ENCODE results near the gene TMCO6.

The TMCO6 gene

GRCh38 chr5:140677947-140678346, 38.7 kb downstream of the TMCO6 start:
- no peaks in the 10 kb centered on the region for H3K27me3 ChIP-seq (ENCODE audit: control insufficient read depth, insufficient read depth, low read length)
- no peak overlapping the region for H3K4me3 ChIP-seq (ENCODE audit: low read length)
- no peak overlapping the region for H3K9ac ChIP-seq (ENCODE audit: low read length)
- H3K27ac ChIP-seq (ENCODE audit: low read length): no peak overlapping the region
- H3K9me3 ChIP-seq (ENCODE audit: control insufficient read depth, low read depth, low read length): no peaks in the 10 kb centered on the region
- H3K4me1 ChIP-seq (ENCODE audit: control insufficient read depth, low read depth, low read length): no peaks in the 10 kb centered on the region
- peaks cover 54% of the 10 kb centered on the region for H3K36me3 ChIP-seq (ENCODE audit: control insufficient read depth, low read depth, low read length)

GRCh38 chr5:140678993-140679392, 39.7 kb downstream of the TMCO6 start:
- H3K27me3 ChIP-seq (ENCODE audit: control insufficient read depth, insufficient read depth, low read length): no peaks in the 10 kb centered on the region
- no peak overlapping the region for H3K27ac ChIP-seq (ENCODE audit: low read length)
- H3K9me3 ChIP-seq (ENCODE audit: control insufficient read depth, low read depth, low read length): no peaks in the 10 kb centered on the region
- no peak overlapping the region for H3K9ac ChIP-seq (ENCODE audit: low read length)
- peaks cover 51% of the 10 kb centered on the region for H3K36me3 ChIP-seq (ENCODE audit: control insufficient read depth, low read depth, low read length)
- no peak overlapping the region for H3K4me3 ChIP-seq (ENCODE audit: low read length)
- no peaks in the 10 kb centered on the region for H3K4me1 ChIP-seq (ENCODE audit: control insufficient read depth, low read depth, low read length)

GRCh38 chr5:140690376-140690932, 51.2 kb downstream of the TMCO6 start:
- peak overlapping the region; percentile 73 for H3K9ac ChIP-seq (ENCODE audit: low read length)
- H3K4me3 ChIP-seq (ENCODE audit: low read length): peak overlapping the region; percentile 90
- no peaks in the 10 kb centered on the region for H3K4me1 ChIP-seq (ENCODE audit: control insufficient read depth, low read depth, low read length)
- no peak overlapping the region for H3K27ac ChIP-seq (ENCODE audit: low read length)
- H3K27me3 ChIP-seq (ENCODE audit: control insufficient read depth, insufficient read depth, low read length): no peaks in the 10 kb centered on the region
- H3K36me3 ChIP-seq (ENCODE audit: control insufficient read depth, low read depth, low read length): peaks cover 30% of the 10 kb centered on the region
- no peaks in the 10 kb centered on the region for H3K9me3 ChIP-seq (ENCODE audit: control insufficient read depth, low read depth, low read length)

- Histone ChIP-seq H3K9ac (ENCODE audit: low read length) (peak within 1 kb of the TSS; percentile 73), H3K36me3 (ENCODE audit: control insufficient read depth, low read depth, low read length) (peaks cover 38% of the 10 kb centered on the region), H3K27ac (ENCODE audit: low read length) (peak within 1 kb of the TSS; percentile 54)
Observed at GRCh38 chr5:140690941-140691924, 52.0 kb downstream of the TMCO6 start, which contains the start of the genes HARS1 and HARS2. HARS1 (minus strand) TSS chr5:140691370; CDS start chr5:140691304, 66 bp downstream. HARS2 (plus strand) TSS chr5:140691455; CDS start chr5:140691649, 194 bp downstream.

GRCh38 chr5:140694276-140694675, 55.0 kb downstream of the TMCO6 start:
- Histone ChIP-seq H3K36me3 (ENCODE audit: control insufficient read depth, low read depth, low read length) (peaks cover 56% of the 10 kb centered on the region), H3K4me3 (ENCODE audit: low read length) (no peak overlapping the region), H3K27ac (ENCODE audit: low read length) (no peak overlapping the region), H3K4me1 (ENCODE audit: control insufficient read depth, low read depth, low read length) (no peaks in the 10 kb centered on the region), H3K27me3 (ENCODE audit: control insufficient read depth, insufficient read depth, low read length) (no peaks in the 10 kb centered on the region), H3K9me3 (ENCODE audit: control insufficient read depth, low read depth, low read length) (no peaks in the 10 kb centered on the region), H3K9ac (ENCODE audit: low read length) (no peak overlapping the region)

More at GRCh38 chr5:140690941-140691924, 52.0 kb downstream of the TMCO6 start, which contains the start of the genes HARS1 and HARS2:
- no peaks in the 10 kb centered on the region for H3K4me1 ChIP-seq (ENCODE audit: control insufficient read depth, low read depth, low read length)
- H3K4me3 ChIP-seq (ENCODE audit: low read length): peak within 1 kb of the TSS; percentile 90
- no peaks in the 10 kb centered on the region for H3K27me3 ChIP-seq (ENCODE audit: control insufficient read depth, insufficient read depth, low read length)
- H3K9me3 ChIP-seq (ENCODE audit: control insufficient read depth, low read depth, low read length): no peaks in the 10 kb centered on the region

Data from iPS-18a (cell line).